Mesenchymal stem cell (in vitro differentiated cells and primary cell): ENCODE measurements around the gene CYP4F2.
"Not testable (repeated sequence)": the region's sequence is repeated elsewhere in the genome, so short reads cannot be mapped to it uniquely, and the experiment has no call there.

Source experiments
- DNase-seq: peaks from one replicate; pipeline ENCODE4 v3.0.0-alpha.2; 2013
- H2AFZ ChIP-seq: one replicate; pipeline ENCODE4 v1.6.1; 2013; ENCODE audit warnings: low read depth, mild to moderate bottlenecking, control low read depth, inconsistent platforms, low read length, moderate library complexity
- H2AK5ac ChIP-seq: 2 replicates; pipeline ENCODE4 v1.6.1; 2013; ENCODE audit warnings: low read length, moderate library complexity, mild to moderate bottlenecking, inconsistent platforms; ENCODE audit not compliant: severe bottlenecking
- H2BK120ac ChIP-seq: one replicate; pipeline ENCODE4 v1.6.1; 2013; ENCODE audit warnings: low read depth, mild to moderate bottlenecking, inconsistent platforms, low read length, moderate library complexity
- H2BK12ac ChIP-seq, 2 experiments: one replicate each; pipeline ENCODE4 v1.6.1; 2013; ENCODE audit warnings: inconsistent platforms in 2 of 2, low read length in 2 of 2, mild to moderate bottlenecking in 2 of 2, moderate library complexity in 2 of 2, control low read depth in 1 of 2
- H2BK15ac ChIP-seq: one replicate; pipeline ENCODE4 v1.6.1; 2013; ENCODE audit warnings: mild to moderate bottlenecking, low read depth, inconsistent platforms; ENCODE audit not compliant: poor library complexity, severe bottlenecking
- H2BK5ac ChIP-seq: 2 replicates; pipeline ENCODE4 v1.6.1; 2013; ENCODE audit warnings: low read depth, mild to moderate bottlenecking, low read length, control low read depth, inconsistent platforms; ENCODE audit not compliant: poor library complexity, severe bottlenecking
- H3K14ac ChIP-seq, 2 experiments: one replicate each; pipeline ENCODE4 v1.6.1; 2013; ENCODE audit warnings: inconsistent platforms in 2 of 2, low read length in 2 of 2, control low read depth in 1 of 2, mild to moderate bottlenecking in 1 of 2, moderate library complexity in 1 of 2
- H3K18ac ChIP-seq, 2 experiments: one replicate each; pipeline ENCODE4 v1.6.1; 2013; ENCODE audit warnings: inconsistent platforms in 2 of 2, low read length in 2 of 2, control low read depth in 1 of 2, low read depth in 1 of 2, mild to moderate bottlenecking in 1 of 2
- H3K23ac ChIP-seq, 2 experiments: one replicate each; pipeline ENCODE4 v1.6.1; 2013; ENCODE audit warnings: inconsistent platforms in 2 of 2, low read length in 2 of 2, mild to moderate bottlenecking in 2 of 2, moderate library complexity in 2 of 2, control low read depth in 1 of 2
- H3K27ac ChIP-seq: 2 replicates; pipeline ENCODE4 v1.5.1; 2013; ENCODE audit warnings: mild to moderate bottlenecking, moderate library complexity, low read length, control low read depth, inconsistent platforms; ENCODE audit not compliant: poor library complexity, severe bottlenecking
- H3K27me3 ChIP-seq, 2 experiments: 2 replicates each; pipeline versions ENCODE4 v1.6.1 to v1.7.0; 2013; ENCODE audit warnings: low read length in 2 of 2, mild to moderate bottlenecking in 2 of 2, moderate library complexity in 2 of 2, control low read depth in 1 of 2, inconsistent platforms in 1 of 2; ENCODE audit not compliant: control insufficient read depth in 1 of 2, insufficient read depth in 1 of 2
- H3K36me3 ChIP-seq, 2 experiments: 2 replicates each; pipeline versions ENCODE4 v1.6.1 to v1.7.0; 2013; ENCODE audit warnings: low read length in 2 of 2, control low read depth in 1 of 2, inconsistent platforms in 1 of 2, low read depth in 1 of 2, mild to moderate bottlenecking in 1 of 2; ENCODE audit not compliant: insufficient read depth in 2 of 2, control insufficient read depth in 1 of 2
- H3K4ac ChIP-seq, 2 experiments: one replicate each; pipeline ENCODE4 v1.6.1; 2013; ENCODE audit warnings: inconsistent platforms in 2 of 2, low read length in 2 of 2, mild to moderate bottlenecking in 2 of 2, moderate library complexity in 2 of 2, control low read depth in 1 of 2, low read depth in 1 of 2
- H3K4me1 ChIP-seq: 2 replicates; pipeline ENCODE4 v1.6.1; 2013; ENCODE audit warnings: low read depth, low read length, control low read depth; ENCODE audit not compliant: control insufficient read depth, insufficient read depth
- H3K4me2 ChIP-seq: 2 replicates; pipeline ENCODE4 v1.6.1; 2013; ENCODE audit warnings: low read length, mild to moderate bottlenecking, inconsistent platforms; ENCODE audit not compliant: poor library complexity, severe bottlenecking
- H3K4me3 ChIP-seq, 2 experiments: 2 replicates each; pipeline versions ENCODE4 v1.5.1 to v1.7.0; 2013; ENCODE audit warnings: low read length in 2 of 2, mild to moderate bottlenecking in 2 of 2, control low read depth in 1 of 2, low read depth in 1 of 2; ENCODE audit not compliant: insufficient read depth in 1 of 2
- H3K79me1 ChIP-seq: replicated peaks from 2 replicates; pipeline ENCODE4 v1.6.1; 2013; ENCODE audit warnings: mild to moderate bottlenecking, control low read depth, low read length, inconsistent platforms; ENCODE audit not compliant: poor library complexity, severe bottlenecking
- H3K9ac ChIP-seq: 2 replicates; pipeline ENCODE4 v1.7.0; 2013; ENCODE audit warnings: mild to moderate bottlenecking, low read length, moderate library complexity
- H3K9me3 ChIP-seq: 2 replicates; pipeline ENCODE4 v1.7.0; 2013; ENCODE audit warnings: mild to moderate bottlenecking, low read length; ENCODE audit not compliant: control insufficient read depth
- H4K8ac ChIP-seq: one replicate; pipeline ENCODE4 v1.6.1; 2013; ENCODE audit warnings: inconsistent platforms, mild to moderate bottlenecking, low read length, moderate library complexity
- H4K91ac ChIP-seq: one replicate; pipeline ENCODE4 v1.6.1; 2013; ENCODE audit warnings: mild to moderate bottlenecking, low read length, inconsistent platforms
- WGBS: methylation state at CpG from one replicate; pipeline ENCODE4 v1.1.7; 2013; ENCODE audit warnings: mixed read lengths; 5-methylcytosine and 5-hydroxymethylcytosine counted together

The CYP4F2 gene

DNA sequence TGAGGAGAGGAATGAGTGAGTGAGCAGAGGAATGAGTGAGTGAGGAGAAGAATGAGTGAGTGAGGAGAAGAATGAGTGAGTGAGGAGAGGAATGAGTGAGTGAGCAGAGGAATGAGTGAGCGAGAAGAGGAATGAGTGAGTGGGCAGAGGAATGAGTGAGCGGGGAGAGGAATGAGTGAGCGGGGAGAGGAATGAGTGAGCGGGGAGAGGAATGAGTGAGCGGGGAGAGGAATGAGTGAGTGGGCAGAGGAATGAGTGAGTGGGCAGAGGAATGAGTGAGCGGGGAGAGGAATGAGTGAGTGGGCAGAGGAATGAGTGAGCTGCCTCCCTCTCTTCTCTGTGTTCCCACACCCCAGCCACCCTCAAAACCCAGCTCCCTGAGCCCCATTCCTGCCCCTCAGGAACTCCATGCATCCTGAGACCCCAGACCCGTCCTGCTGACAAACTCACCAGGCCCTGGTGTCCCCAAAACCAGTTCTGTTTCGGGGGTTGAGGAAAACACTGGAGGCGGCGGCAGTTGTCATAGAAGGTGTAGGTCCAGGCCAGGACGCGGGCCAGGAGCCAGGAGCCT, 36.0 kb upstream of the CYP4F2 start:
- H3K9me3 ChIP-seq: peaks cover 15% of the 10 kb centered on the region
- H3K36me3 ChIP-seq, H2AFZ ChIP-seq, H2AK5ac ChIP-seq, H3K79me1 ChIP-seq, H3K4me1 ChIP-seq, H3K27me3 ChIP-seq, H3K18ac ChIP-seq, H3K4me3 ChIP-seq, H2BK120ac ChIP-seq, H2BK15ac ChIP-seq, H3K9ac ChIP-seq, H3K23ac ChIP-seq, H2BK5ac ChIP-seq, H3K27ac ChIP-seq, DNase-seq, H4K8ac ChIP-seq, H2BK12ac ChIP-seq, H3K14ac ChIP-seq, H4K91ac ChIP-seq, H3K4me2 ChIP-seq, H3K4ac ChIP-seq: not testable (repeated sequence)
- WGBS: 78% methylated on average over 12 of the region's 12 CpGs

DNA sequence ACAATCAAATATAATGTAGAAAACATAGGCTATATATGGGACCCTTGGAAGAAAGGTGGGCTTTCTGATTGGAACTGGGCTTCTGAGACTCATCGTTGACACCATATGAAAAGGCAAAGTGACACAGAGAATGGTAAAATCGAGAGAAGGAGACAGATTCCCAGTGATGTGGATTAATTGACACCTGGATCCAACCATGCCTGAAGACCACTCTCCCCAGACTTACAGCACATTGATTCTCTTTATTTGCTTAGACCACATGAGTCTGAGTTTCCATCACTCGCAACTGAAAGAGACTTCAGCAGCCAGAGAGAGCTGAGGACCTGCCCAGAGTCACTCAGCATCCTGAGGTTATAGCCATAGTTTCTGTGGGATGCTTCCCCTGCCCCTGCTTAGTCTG, 30.4 kb upstream of the CYP4F2 start:
- Histone ChIP-seq H3K4me1 (no peaks in the 10 kb centered on the region), H3K9ac (no peak overlapping the region), H3K23ac (no peak overlapping the region), H2BK120ac (no peak overlapping the region), H3K4ac (no peak overlapping the region), H3K79me1 (no peaks in the 10 kb centered on the region), H2BK15ac (no peak overlapping the region), H2BK5ac (no peak overlapping the region), H2BK12ac (no peak overlapping the region), H2AFZ (no peak overlapping the region), H4K8ac (no peak overlapping the region), H3K9me3 (peaks cover 11% of the 10 kb centered on the region), H3K14ac (no peak overlapping the region), H3K4me2 (no peak overlapping the region), H4K91ac (no peak overlapping the region), H3K36me3 (peaks cover 0 to 3% of the 10 kb centered on the region in 2 experiments), H3K4me3 (no peak overlapping the region), H3K27ac (no peak overlapping the region), H3K18ac (no peak overlapping the region), H2AK5ac (no peak overlapping the region), H3K27me3 (peaks cover 0 to 5% of the 10 kb centered on the region in 2 experiments)
- DNase-seq: no peak
- WGBS: 51% methylated on average over 3 of the region's 3 CpGs

DNA sequence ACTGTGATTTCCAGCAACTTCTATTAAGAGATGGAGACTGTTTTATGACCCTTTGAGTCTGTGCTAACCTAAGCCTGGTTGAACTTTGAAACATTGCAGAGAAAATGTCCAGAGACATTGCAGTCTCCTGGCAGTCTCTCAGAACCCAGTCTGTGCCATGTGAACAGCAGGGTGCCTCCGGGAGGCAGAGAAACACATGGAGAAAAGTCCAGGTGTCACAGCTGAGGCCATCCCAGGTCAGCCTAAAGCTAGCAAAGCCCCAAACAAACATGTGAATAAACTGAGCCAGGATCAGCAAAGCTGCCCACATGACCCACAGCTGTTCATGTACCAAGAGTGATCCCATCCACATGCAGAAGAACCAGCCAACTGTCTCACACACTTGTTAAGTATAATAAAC, 28.6 kb upstream of the CYP4F2 start:
- Histone ChIP-seq H2BK120ac (no peak overlapping the region), H3K4me2 (no peak overlapping the region), H3K27me3 (peaks cover 0 to 5% of the 10 kb centered on the region in 2 experiments), H4K91ac (no peak overlapping the region), H3K36me3 (peaks cover 0 to 3% of the 10 kb centered on the region in 2 experiments), H3K27ac (no peak overlapping the region), H2AFZ (no peak overlapping the region), H3K4me1 (no peaks in the 10 kb centered on the region), H3K4ac (no peak overlapping the region), H2AK5ac (no peak overlapping the region), H2BK12ac (no peak overlapping the region), H4K8ac (no peak overlapping the region), H3K9me3 (peaks cover 11% of the 10 kb centered on the region), H3K4me3 (no peak overlapping the region), H2BK15ac (no peak overlapping the region), H3K79me1 (no peaks in the 10 kb centered on the region), H3K23ac (no peak overlapping the region), H3K14ac (no peak overlapping the region), H3K18ac (no peak overlapping the region), H3K9ac (no peak overlapping the region), H2BK5ac (no peak overlapping the region)
- no peak for DNase-seq
- WGBS: 0% methylated on average over 1 of the region's 1 CpG

DNA sequence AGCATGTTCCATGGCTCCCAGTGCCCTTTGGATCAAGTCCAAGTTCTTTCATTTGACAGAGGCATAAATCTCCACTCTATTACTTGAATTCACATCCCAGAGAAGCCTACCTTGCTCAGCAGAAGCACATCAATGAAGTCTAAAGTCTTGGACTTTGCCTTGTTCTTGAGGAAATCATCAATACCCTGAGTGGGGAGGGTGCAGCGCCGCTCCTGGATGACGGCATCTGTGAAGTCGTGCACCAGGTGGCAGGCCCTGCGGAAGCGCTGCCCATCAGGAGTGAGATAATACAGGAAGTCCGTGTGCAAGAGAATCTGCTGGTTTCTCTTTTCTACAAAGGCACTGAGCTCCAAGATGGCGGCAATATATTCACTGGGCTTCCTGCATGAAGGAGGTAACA, 25.8 kb upstream of the CYP4F2 start:
- Histone ChIP-seq H3K4me3 (no peak overlapping the region), H3K4me2 (no peak overlapping the region), H3K4me1 (no peaks in the 10 kb centered on the region), H3K9me3 (peaks cover 8% of the 10 kb centered on the region), H3K27ac (no peak overlapping the region), H3K27me3 (peaks cover 0 to 8% of the 10 kb centered on the region in 2 experiments), H2BK12ac (no peak overlapping the region), H2BK5ac (no peak overlapping the region), H3K9ac (no peak overlapping the region), H3K18ac (no peak overlapping the region), H2AK5ac (no peak overlapping the region), H3K14ac (no peak overlapping the region), H4K8ac (no peak overlapping the region), H3K79me1 (no peaks in the 10 kb centered on the region), H2AFZ (no peak overlapping the region), H2BK120ac (no peak overlapping the region), H2BK15ac (no peak overlapping the region), H4K91ac (no peak overlapping the region), H3K36me3 (peaks cover 0 to 3% of the 10 kb centered on the region in 2 experiments), H3K4ac (no peak overlapping the region), H3K23ac (no peak overlapping the region)
- WGBS: 75% methylated on average over 8 of the region's 8 CpGs
- no peak for DNase-seq
